ENCODE measurements around the gene PNPLA5.

DNA sequence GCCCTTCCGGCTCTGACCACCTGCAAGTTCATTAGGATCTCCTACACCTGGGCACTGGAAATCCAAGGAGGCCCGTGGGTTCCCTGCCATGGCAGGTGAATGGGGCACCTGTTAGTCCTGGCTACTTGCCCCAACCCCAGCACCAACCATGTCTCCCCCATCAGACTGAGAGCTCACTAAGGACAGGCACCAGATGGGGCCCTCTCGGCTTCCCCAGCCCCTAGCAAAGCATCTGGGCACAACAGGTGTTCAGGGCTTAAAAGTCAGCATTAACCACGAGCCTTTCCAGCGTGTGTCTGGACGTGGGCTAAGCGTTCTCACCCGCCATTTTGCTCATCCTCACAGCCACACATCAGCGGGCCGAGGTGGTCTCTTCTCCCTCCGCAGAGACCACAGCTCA lies 31.7 kb downstream of the PNPLA5 start:
- TF ChIP-seq, protein P1, sequence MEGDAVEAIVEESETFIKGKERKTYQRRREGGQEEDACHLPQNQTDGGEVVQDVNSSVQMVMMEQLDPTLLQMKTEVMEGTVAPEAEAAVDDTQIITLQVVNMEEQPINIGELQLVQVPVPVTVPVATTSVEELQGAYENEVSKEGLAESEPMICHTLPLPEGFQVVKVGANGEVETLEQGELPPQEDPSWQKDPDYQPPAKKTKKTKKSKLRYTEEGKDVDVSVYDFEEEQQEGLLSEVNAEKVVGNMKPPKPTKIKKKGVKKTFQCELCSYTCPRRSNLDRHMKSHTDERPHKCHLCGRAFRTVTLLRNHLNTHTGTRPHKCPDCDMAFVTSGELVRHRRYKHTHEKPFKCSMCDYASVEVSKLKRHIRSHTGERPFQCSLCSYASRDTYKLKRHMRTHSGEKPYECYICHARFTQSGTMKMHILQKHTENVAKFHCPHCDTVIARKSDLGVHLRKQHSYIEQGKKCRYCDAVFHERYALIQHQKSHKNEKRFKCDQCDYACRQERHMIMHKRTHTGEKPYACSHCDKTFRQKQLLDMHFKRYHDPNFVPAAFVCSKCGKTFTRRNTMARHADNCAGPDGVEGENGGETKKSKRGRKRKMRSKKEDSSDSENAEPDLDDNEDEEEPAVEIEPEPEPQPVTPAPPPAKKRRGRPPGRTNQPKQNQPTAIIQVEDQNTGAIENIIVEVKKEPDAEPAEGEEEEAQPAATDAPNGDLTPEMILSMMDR (IDR thresholded peaks at IDR 0.05; ENCODE audit: insufficient read depth, low read length, poor library complexity, severe bottlenecking): no peak
- no peak for TF ChIP-seq EZH2phosphoT487 (conservative IDR thresholded peaks at IDR 0.05; ENCODE audit: low read length)
